IMR-90 (cell line): ENCODE measurements around the gene MALAT1. TPM values are rescaled to one million over a fixed set of nuclear protein-coding genes. Genes with fewer than 3 reads are reported as not detected.

ENCODE experiments used
- ATAC-seq: fragments of 200-7000 bp; cut with Tn5 transposase; 2 replicates; pipeline ENCODE4 v1.9.1; 2020; ENCODE audit warnings: low read depth, mild to moderate bottlenecking, moderate library complexity
- BruUV-seq: library from RNA; stranded (reverse); fragments of 400-500 nt; replicated peaks from 2 replicates; lab custom pipeline; 2021; lab: Mats Ljungman, UMichigan
- CTCF ChIA-PET: fragments of 300-600 bp; formaldehyde crosslinking; extraction: SDS; loops from one replicate; lab custom pipeline; 2021; ENCODE audit warnings: antibody characterized with exemption; lab: Yijun Ruan, JAX
- POLR2A ChIA-PET: fragments of 300-600 bp; sonication (Branson Sonifier 250); formaldehyde crosslinking; loops from one replicate; lab custom pipeline; 2022; ENCODE audit warnings: antibody characterized with exemption; ENCODE audit not compliant: unreplicated experiment; lab: Charles Lee
- DNase-seq: peaks from one replicate; pipeline ENCODE4 v3.0.0; 2013
- H2AFZ ChIP-seq: replicated peaks from 2 replicates; pipeline ENCODE3; 2013; ENCODE audit warnings: low read length, mild to moderate bottlenecking; ENCODE audit not compliant: poor library complexity
- H2AK5ac ChIP-seq: 2 replicates; pipeline ENCODE4 v1.6.1; 2013; ENCODE audit warnings: low read depth, low read length, inconsistent platforms
- H2AK9ac ChIP-seq: replicated peaks from 2 replicates; pipeline ENCODE3; 2013; ENCODE audit warnings: mild to moderate bottlenecking, low read depth, low read length, moderate library complexity; ENCODE audit not compliant: poor library complexity
- H2BK120ac ChIP-seq: 2 replicates; pipeline ENCODE4 v1.6.1; 2013; ENCODE audit warnings: low read depth, low read length, inconsistent platforms
- H2BK15ac ChIP-seq: 3 replicates; pipeline ENCODE4 v1.6.1; 2013; ENCODE audit warnings: low read depth, low read length, inconsistent platforms
- H2BK20ac ChIP-seq: 2 replicates; pipeline ENCODE4 v1.6.1; 2013; ENCODE audit warnings: low read depth, mild to moderate bottlenecking, inconsistent platforms, low read length, moderate library complexity
- H2BK5ac ChIP-seq: 2 replicates; pipeline ENCODE4 v1.6.1; 2013; ENCODE audit warnings: mild to moderate bottlenecking, low read depth, low read length, inconsistent platforms; ENCODE audit not compliant: poor library complexity, severe bottlenecking
- H3K14ac ChIP-seq: replicated peaks from 2 replicates; pipeline ENCODE4 v1.6.1; 2013; ENCODE audit warnings: low read depth, low read length, inconsistent platforms
- H3K18ac ChIP-seq: 2 replicates; pipeline ENCODE4 v1.6.1; 2013; ENCODE audit warnings: low read depth, low read length, control low read depth
- H3K23ac ChIP-seq: 2 replicates; pipeline ENCODE4 v1.6.1; 2013; ENCODE audit warnings: low read depth, low read length, inconsistent platforms
- H3K27ac ChIP-seq: 2 replicates; pipeline ENCODE4 v1.5.1; 2013; ENCODE audit warnings: mild to moderate bottlenecking, control low read depth, low read length; ENCODE audit not compliant: insufficient read depth
- H3K27me3 ChIP-seq: 2 replicates; pipeline ENCODE4 v1.6.1; 2013; ENCODE audit warnings: low read length; ENCODE audit not compliant: control insufficient read depth, insufficient read depth
- H3K36me3 ChIP-seq: 2 replicates; pipeline ENCODE4 v1.6.1; 2013; ENCODE audit warnings: low read length, mixed read lengths; ENCODE audit not compliant: control insufficient read depth, insufficient read depth
- H3K4ac ChIP-seq: 2 replicates; pipeline ENCODE4 v1.6.1; 2013; ENCODE audit warnings: low read depth, low read length, inconsistent platforms
- H3K4me1 ChIP-seq: 2 replicates; pipeline ENCODE4 v1.6.1; 2013; ENCODE audit warnings: low read length, mixed read lengths; ENCODE audit not compliant: control insufficient read depth, insufficient read depth
- H3K4me2 ChIP-seq: 2 replicates; pipeline ENCODE4 v1.6.1; 2013; ENCODE audit warnings: low read depth, mild to moderate bottlenecking, control low read depth, low read length, moderate library complexity
- H3K4me3 ChIP-seq: 2 replicates; pipeline ENCODE4 v1.5.1; 2013; ENCODE audit warnings: low read depth, mild to moderate bottlenecking, control low read depth, low read length, moderate library complexity; ENCODE audit not compliant: insufficient read depth
- H3K56ac ChIP-seq: 2 replicates; pipeline ENCODE4 v1.6.1; 2013; ENCODE audit warnings: low read length, inconsistent platforms; ENCODE audit not compliant: insufficient read depth; ENCODE audit errors: extremely low read depth
- H3K79me1 ChIP-seq, 2 experiments: 2 replicates each; pipeline ENCODE4 v1.6.1; 2013; ENCODE audit warnings: low read length in 2 of 2, inconsistent platforms in 1 of 2, low read depth in 1 of 2
- H3K9ac ChIP-seq: 2 replicates; pipeline ENCODE4 v1.6.1; 2013; ENCODE audit warnings: low read depth, low read length, control low read depth
- H3K9me1 ChIP-seq: 2 replicates; pipeline ENCODE4 v1.6.1; 2013; ENCODE audit warnings: low read length, inconsistent platforms; ENCODE audit not compliant: insufficient read depth
- H3K9me3 ChIP-seq: 2 replicates; pipeline ENCODE4 v1.6.1; 2013; ENCODE audit warnings: low read length; ENCODE audit not compliant: control insufficient read depth, insufficient read depth
- H4K20me1 ChIP-seq: 2 replicates; pipeline ENCODE4 v1.6.1; 2013; ENCODE audit warnings: low read length, inconsistent platforms; ENCODE audit not compliant: insufficient read depth
- H4K5ac ChIP-seq: 2 replicates; pipeline ENCODE4 v1.6.1; 2013; ENCODE audit warnings: mild to moderate bottlenecking, low read depth, low read length, control low read depth
- H4K8ac ChIP-seq, 2 experiments: 2 replicates each; pipeline ENCODE4 v1.6.1; 2013; ENCODE audit warnings: low read depth in 2 of 2, low read length in 2 of 2, control low read depth in 1 of 2, inconsistent platforms in 1 of 2
- H4K91ac ChIP-seq: 2 replicates; pipeline ENCODE4 v1.6.1; 2013; ENCODE audit warnings: low read depth, low read length, inconsistent platforms; ENCODE audit not compliant: insufficient read depth
- BHLHE40 ChIP-seq: fragments of 150-350 bp; IDR thresholded peaks from 2 replicates; pipeline ENCODE4 v1.6.1; 2016; ENCODE audit warnings: mild to moderate bottlenecking, low read depth, low read length
- CEBPB ChIP-seq: IDR thresholded peaks from 2 replicates; pipeline ENCODE4 v1.6.1; 2012; ENCODE audit warnings: low read depth, low read length, improper control_type of control experiment
- ELK1 ChIP-seq: fragments of 150-350 bp; IDR thresholded peaks from 2 replicates; pipeline ENCODE4 v1.6.1; 2016; ENCODE audit warnings: low read depth, mild to moderate bottlenecking, low read length, moderate library complexity, borderline replicate concordance
- FOS ChIP-seq: fragments of 150-350 bp; IDR thresholded peaks from 2 replicates; pipeline ENCODE4 v1.6.1; 2016; ENCODE audit warnings: low read depth, low read length
- MAZ ChIP-seq: IDR thresholded peaks from 2 replicates; pipeline ENCODE4 v1.6.1; 2012; ENCODE audit warnings: low read depth, mild to moderate bottlenecking, low read length, improper control_type of control experiment, moderate library complexity, borderline replicate concordance
- NFE2L2 ChIP-seq: fragments of 150-350 bp; IDR thresholded peaks from 2 replicates; pipeline ENCODE4 v1.6.1; 2016; ENCODE audit warnings: low read depth, mild to moderate bottlenecking, low read length
- RFX5 ChIP-seq: IDR thresholded peaks from 2 replicates; pipeline ENCODE4 v1.8.0; 2012; ENCODE audit warnings: low read depth, mild to moderate bottlenecking, low read length, moderate library complexity
- SMC3 ChIP-seq: fragments of 150-350 bp; IDR thresholded peaks from 2 replicates; pipeline ENCODE4 v1.6.1; 2016; ENCODE audit warnings: low read depth, mild to moderate bottlenecking, antibody characterized with exemption, low read length, moderate library complexity
- WGBS, 2 experiments: methylation state at CpG; one replicate each; pipeline versions ENCODE4 v1.1.5 to v1.1.7; 2013; ENCODE audit warnings: missing lambda C conversion rate in 2 of 2; ENCODE audit not compliant: insufficient read length in 1 of 2; ENCODE audit errors: extremely low coverage in 2 of 2; 5-methylcytosine and 5-hydroxymethylcytosine counted together
- dilution Hi-C: fragments of 300-500 bp; cut with HindIII; formaldehyde crosslinking; loops from one replicate; pipeline ENCODE4 v1.14.3; 2018; ENCODE audit warnings: low sequenced_read_pairs; ENCODE audit not compliant: unreplicated experiment
- in situ Hi-C: fragments of 300-500 bp; cut with MboI; formaldehyde crosslinking; loops from 3 replicates; pipeline ENCODE4 v1.14.3; 2019; ENCODE audit warnings: low sequenced_read_pairs, inconsistent platforms, mixed read lengths
- intact Hi-C: fragments of 100-400 bp; cut with micrococcal nuclease; formaldehyde crosslinking; loops from 2 replicates; pipeline ENCODE4 v1.10.0; 2022
- polyA plus RNA-seq, 3 experiments: library from polyadenylated mRNA; depleted of rRNA; stranded (reverse); fragments of >200 nt; gene quantifications; 2 replicates each; pipeline ENCODE4 v1.2.3, GENCODE V29; 2012; ENCODE audit warnings: low replicate concordance in 1 of 3
- total RNA-seq: library from RNA; depleted of rRNA; stranded (reverse); fragments of >200 nt; gene quantifications from 2 replicates; pipeline ENCODE4 v1.2.3, GENCODE V29; 2012

The MALAT1 gene
- total and polyA plus RNA-seq, 2 of the 4 experiments (the other 2 are of a cell fraction): 636 to 3,569 TPM

GRCh38 chr11:65547446-65548125 is 48.7 kb downstream of the MALAT1 start:
- CTCF ChIA-PET: no interaction called here
- Histone ChIP-seq H3K9me1 (no peaks in the 10 kb centered on the region), H3K4me2 (no peak overlapping the region), H2BK5ac (no peak overlapping the region), H3K18ac (no peak overlapping the region), H3K4me3 (no peak overlapping the region), H2AK9ac (no peak overlapping the region), H2BK120ac (no peak overlapping the region), H2AK5ac (no peak overlapping the region), H3K4ac (no peak overlapping the region), H3K79me1 (peaks cover 2 to 3% of the 10 kb centered on the region in 2 experiments; a peak in 2 of 4 replicates), H3K9ac (no peak overlapping the region), H3K27ac (no peak overlapping the region), H4K20me1 (peaks cover 8% of the 10 kb centered on the region), H2BK15ac (no peak overlapping the region), H3K27me3 (no peaks in the 10 kb centered on the region), H3K4me1 (no peaks in the 10 kb centered on the region), H3K14ac (no peak overlapping the region), H2AFZ (no peak overlapping the region), H4K8ac (no peak overlapping the region), H3K9me3 (no peaks in the 10 kb centered on the region), H3K56ac (no peak overlapping the region), H3K36me3 (peaks cover 54% of the 10 kb centered on the region), H3K23ac (no peak overlapping the region), H2BK20ac (no peak overlapping the region), H4K91ac (no peak overlapping the region), H4K5ac (no peak overlapping the region)
- 81% methylated on average over 47 of the region's 52 CpGs; no CpG with 5 or more reads in 1 of the 2 experiments for WGBS, 2 experiments
- DNase-seq (no peak), ATAC-seq (no peak)
- no TSS peak for BruUV-seq
- no peak for TF ChIP-seq NFE2L2
- TF ChIP-seq SMC3: no peak
- TF ChIP-seq MAZ: no peak
- TF ChIP-seq RFX5: no peak
- TF ChIP-seq CEBPB: no peak
- no peak for TF ChIP-seq ELK1
- no peak for TF ChIP-seq BHLHE40
- TF ChIP-seq FOS: no peak
- dilution Hi-C loops (no loop called here), intact Hi-C loops (no loop called here), in situ Hi-C loops (no loop called here)
- POLR2A ChIA-PET: no interaction called here
